ENCODE data around the gene IBTK. TPM values are rescaled to one million over a fixed set of nuclear protein-coding genes. Genes with fewer than 3 reads are reported as not detected.
"Not testable (repeated sequence)": the region's sequence is repeated elsewhere in the genome, so short reads cannot be mapped to it uniquely, and the experiment has no call there.

The IBTK gene
- total and polyA plus RNA-seq, 7 donors = 18.9 to 26.2 (median 25.0) TPM

DNA sequence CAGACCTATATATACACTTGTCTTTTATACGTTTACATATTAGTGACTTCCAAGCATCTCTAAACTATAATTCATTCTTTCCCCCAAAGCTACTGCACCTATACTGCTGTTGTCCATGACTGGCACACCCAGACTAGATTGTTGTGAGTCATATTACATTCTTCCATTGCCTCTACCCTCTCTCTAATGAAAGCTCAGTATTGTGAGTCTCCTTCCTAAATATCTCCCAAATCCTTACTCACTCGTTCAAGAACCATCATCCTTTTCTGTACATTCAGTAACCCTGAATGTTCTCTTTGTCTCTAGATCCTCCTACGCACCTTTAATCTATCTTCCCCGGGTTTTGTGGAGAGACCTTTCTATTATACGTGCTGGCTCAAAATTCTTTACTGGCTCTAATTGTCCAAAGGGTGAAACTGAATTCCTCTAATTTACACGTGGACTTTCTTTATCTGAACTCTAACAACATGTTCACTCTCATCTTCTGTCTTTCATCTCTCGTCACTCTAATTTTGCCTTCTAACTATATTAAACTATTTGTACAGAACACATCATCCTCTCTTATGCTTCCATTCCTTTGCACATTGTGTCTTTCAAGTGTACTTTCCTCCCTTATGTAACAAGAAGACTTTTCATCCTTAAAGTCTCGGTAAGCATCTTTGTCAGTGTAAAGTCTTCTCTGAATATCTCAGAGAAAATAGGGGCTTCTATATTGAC lies 109.3 kb downstream of the IBTK start:
- Histone ChIP-seq H3K4me3 (no peak overlapping the region), H3K4me1 (peaks cover 0 to under 1% (median 0%) of the 10 kb centered on the region in 4 donors), H3K36me3 (no peaks in the 10 kb centered on the region), H3K27me3 (no peaks in the 10 kb centered on the region), H3K27ac (no peak overlapping the region), H3K9me3 (no peaks in the 10 kb centered on the region)
- intact Hi-C loops (cut with DNase I) = no loop called here
- 85 to 86% methylated on average over 8 of the region's 8 CpGs for WGBS, 2 donors
- TF ChIP-seq POLR2AphosphoS5 (IDR thresholded peaks at IDR 0.05) = no peak
- no peak for TF ChIP-seq EP300 (IDR thresholded peaks at IDR 0.05)
- no peak for TF ChIP-seq POLR2A (IDR thresholded peaks at IDR 0.05)
- TF ChIP-seq, protein P1, sequence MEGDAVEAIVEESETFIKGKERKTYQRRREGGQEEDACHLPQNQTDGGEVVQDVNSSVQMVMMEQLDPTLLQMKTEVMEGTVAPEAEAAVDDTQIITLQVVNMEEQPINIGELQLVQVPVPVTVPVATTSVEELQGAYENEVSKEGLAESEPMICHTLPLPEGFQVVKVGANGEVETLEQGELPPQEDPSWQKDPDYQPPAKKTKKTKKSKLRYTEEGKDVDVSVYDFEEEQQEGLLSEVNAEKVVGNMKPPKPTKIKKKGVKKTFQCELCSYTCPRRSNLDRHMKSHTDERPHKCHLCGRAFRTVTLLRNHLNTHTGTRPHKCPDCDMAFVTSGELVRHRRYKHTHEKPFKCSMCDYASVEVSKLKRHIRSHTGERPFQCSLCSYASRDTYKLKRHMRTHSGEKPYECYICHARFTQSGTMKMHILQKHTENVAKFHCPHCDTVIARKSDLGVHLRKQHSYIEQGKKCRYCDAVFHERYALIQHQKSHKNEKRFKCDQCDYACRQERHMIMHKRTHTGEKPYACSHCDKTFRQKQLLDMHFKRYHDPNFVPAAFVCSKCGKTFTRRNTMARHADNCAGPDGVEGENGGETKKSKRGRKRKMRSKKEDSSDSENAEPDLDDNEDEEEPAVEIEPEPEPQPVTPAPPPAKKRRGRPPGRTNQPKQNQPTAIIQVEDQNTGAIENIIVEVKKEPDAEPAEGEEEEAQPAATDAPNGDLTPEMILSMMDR (IDR thresholded peaks at IDR 0.05) = no peak
- DNase-seq = no peak

DNA sequence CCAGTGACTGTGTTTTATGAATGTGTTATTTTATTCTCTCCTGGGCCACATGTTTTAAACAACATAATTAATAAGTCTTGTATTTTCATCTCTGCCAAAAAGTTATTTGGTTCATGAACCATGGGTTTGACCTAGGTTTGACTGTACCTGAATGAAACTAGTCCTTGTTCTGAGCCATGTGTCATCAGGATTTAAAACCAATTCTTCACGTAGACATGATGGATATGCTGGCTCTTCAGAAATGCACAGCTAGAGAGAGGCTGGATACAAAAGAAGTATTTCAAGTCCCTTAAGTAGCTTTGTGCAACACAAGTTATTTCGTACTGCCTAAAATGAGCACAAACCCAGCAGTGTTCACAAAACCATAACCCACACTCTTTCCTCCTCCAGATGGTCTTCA lies 116.1 kb downstream of the IBTK start:
- TF ChIP-seq, protein P1 (IDR thresholded peaks at IDR 0.05) = no peak
- TF ChIP-seq POLR2A (IDR thresholded peaks at IDR 0.05) (no peak), EP300 (IDR thresholded peaks at IDR 0.05) (no peak), POLR2AphosphoS5 (IDR thresholded peaks at IDR 0.05) (no peak)
- WGBS, 2 donors = 87 to 89% methylated on average over 2 of the region's 2 CpGs
- Histone ChIP-seq H3K27me3 (no peaks in the 10 kb centered on the region), H3K27ac (no peak overlapping the region), H3K9me3 (no peaks in the 10 kb centered on the region), H3K36me3 (no peaks in the 10 kb centered on the region), H3K4me3 (no peak overlapping the region), H3K4me1 (peaks cover 0 to 27% (median 12%) of the 10 kb centered on the region in 4 donors)
- no peak for DNase-seq
- intact Hi-C loops (cut with DNase I) = no loop called here

DNA sequence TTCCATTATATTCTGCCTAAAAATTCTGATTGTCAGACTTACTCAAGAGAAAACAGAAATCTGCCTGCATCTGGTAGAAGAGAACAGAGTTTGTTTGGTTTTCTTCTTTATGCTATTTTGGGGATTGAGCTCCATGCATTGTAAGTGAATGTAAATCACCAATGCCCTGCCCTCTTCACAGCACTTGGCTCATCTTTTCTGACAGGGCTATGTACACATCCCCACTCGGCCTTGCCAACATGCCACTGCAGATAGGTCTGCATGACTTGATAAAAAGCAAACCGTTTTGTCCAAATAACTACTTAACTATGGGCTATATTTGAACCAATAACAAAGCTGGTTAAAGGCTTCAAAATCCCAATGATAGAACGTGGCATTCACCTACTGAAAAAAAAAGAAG lies 117.7 kb downstream of the IBTK start:
- DNase-seq = no peak
- TF ChIP-seq POLR2AphosphoS5 (IDR thresholded peaks at IDR 0.05) (no peak), POLR2A (IDR thresholded peaks at IDR 0.05) (no peak), EP300 (IDR thresholded peaks at IDR 0.05) (no peak)
- TF ChIP-seq, protein P1 (IDR thresholded peaks at IDR 0.05) = no peak
- Histone ChIP-seq H3K27me3 (no peaks in the 10 kb centered on the region), H3K27ac (no peak overlapping the region), H3K4me1 (peaks cover 0 to 27% (median 12%) of the 10 kb centered on the region in 4 donors), H3K9me3 (no peaks in the 10 kb centered on the region), H3K36me3 (no peaks in the 10 kb centered on the region), H3K4me3 (no peak overlapping the region)
- intact Hi-C loops (cut with DNase I) = no loop called here
- WGBS, 2 donors = 58 to 66% methylated on average over 3 of the region's 3 CpGs

DNA sequence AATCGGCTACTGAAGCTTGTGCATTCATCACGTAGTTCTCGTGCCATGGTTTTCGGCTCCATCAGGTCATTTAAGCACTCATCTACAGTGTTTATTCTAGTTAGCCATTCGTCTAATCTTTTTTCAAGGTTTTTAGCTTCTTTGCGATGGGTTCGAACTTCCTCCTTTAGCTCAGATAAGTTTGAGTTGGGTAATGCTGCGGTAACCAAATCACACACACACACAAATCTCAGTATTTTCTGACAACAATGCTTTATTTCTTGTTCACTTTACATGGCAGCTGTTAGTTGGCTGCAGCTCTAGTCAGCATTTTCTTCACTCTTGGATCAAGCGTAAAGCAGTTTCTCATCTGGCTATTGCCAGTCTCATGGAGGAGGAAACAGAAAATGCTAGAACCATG lies 118.6 kb downstream of the IBTK start:
- H3K4me3 ChIP-seq; H3K27ac ChIP-seq; H3K27me3 ChIP-seq; H3K36me3 ChIP-seq; H3K9me3 ChIP-seq; intact Hi-C loops (cut with DNase I); DNase-seq: not testable (repeated sequence)
- peaks cover 0 to 27% (median 12%) of the 10 kb centered on the region in 4 donors for H3K4me1 ChIP-seq
- WGBS, 2 donors = 90 to 99% methylated on average over 9 of the region's 9 CpGs

DNA sequence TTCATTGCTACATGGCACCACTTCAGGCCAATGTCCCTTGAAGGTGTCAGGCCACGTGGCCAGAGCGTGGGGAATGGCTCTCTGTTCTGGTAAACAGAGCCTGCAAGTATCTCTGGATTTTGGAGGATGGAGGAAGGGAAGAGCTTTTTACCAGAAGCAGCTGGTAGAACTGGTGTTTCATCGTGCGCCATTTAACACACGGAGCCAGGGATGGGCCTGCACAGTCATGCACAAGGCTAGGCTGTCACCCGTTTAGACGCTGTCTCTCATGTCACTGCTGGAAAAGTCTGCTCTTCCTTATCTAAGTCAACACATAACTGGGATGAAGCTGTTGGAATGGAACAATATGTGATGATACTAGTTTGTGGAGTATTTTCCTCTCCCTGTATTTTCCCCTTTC lies 123.9 kb downstream of the IBTK start:
- Histone ChIP-seq H3K27ac (no peak overlapping the region), H3K9me3 (no peaks in the 10 kb centered on the region), H3K4me3 (no peak overlapping the region), H3K4me1 (no peaks in the 10 kb centered on the region), H3K36me3 (no peaks in the 10 kb centered on the region), H3K27me3 (no peaks in the 10 kb centered on the region)
- intact Hi-C loops (cut with DNase I) = no loop called here
- TF ChIP-seq, protein P1 (IDR thresholded peaks at IDR 0.05) = no peak
- TF ChIP-seq POLR2A (IDR thresholded peaks at IDR 0.05) (no peak), POLR2AphosphoS5 (IDR thresholded peaks at IDR 0.05) (no peak), EP300 (IDR thresholded peaks at IDR 0.05) (no peak)
- WGBS, 2 donors = 95 to 96% methylated on average over 7 of the region's 7 CpGs
- no peak for DNase-seq

Small RNA genes within 50 kb of the gene (small RNA-seq; reads per million reads assigned to genes)
- 0 reads per million in 3 donors for gene RNU6-130P

Other genes starting within 250 kb of the IBTK start
- gene TPBG, start 116.1 kb upstream of the IBTK start, total RNA-seq = 10 to 100 TPM in 1 of 4 donors, 1 to 10 TPM in 3; 6.1 to 10.8 (median 6.4) TPM
- 1 to 10 TPM in 2 of 3 donors, under 1 TPM in 1; 0.92 to 7.3 (median 1.8) TPM for gene TPBG, start 116.1 kb upstream of the IBTK start, polyA plus RNA-seq

Data from sigmoid colon (tissue), 7 donors.